22Rv1 (cell line): ENCODE data around the gene KIN.

Experiments
- H3K27ac ChIP-seq: fragments of 450-650 bp; 2 replicates; pipeline ENCODE4 v1.5.1; 2017
- ZFX ChIP-seq: fragments of 450-650 bp; IDR thresholded peaks from 2 replicates; pipeline ENCODE4 v1.6.1; 2017; ENCODE audit warnings: antibody characterized with exemption, borderline replicate concordance
- TF ChIP-seq, protein P1 (sequence below): fragments of 450-650 bp; IDR thresholded peaks from 2 replicates; pipeline ENCODE4 v1.5.1; 2017; ENCODE audit warnings: mild to moderate bottlenecking

KIN gene

DNA sequence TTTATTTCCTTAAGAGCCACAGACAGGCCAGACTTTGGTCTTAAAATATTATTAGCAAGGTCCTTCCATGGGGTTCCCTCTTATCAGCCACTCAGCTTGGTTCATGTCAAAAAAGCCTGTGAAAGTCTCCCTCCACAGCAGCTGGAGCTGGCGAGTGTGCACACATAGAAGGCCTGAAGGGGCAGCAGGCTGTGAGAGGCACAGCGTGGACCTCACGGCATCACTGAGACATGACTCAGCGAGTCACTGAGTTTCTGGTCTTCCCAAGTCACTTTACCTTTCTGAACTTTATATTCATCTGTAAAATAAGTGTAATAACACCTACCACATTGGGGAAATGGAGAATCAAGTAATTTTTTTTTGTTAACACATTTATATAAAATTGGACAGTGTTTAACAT lies 39.2 kb upstream of the KIN start:
- TF ChIP-seq, protein P1, sequence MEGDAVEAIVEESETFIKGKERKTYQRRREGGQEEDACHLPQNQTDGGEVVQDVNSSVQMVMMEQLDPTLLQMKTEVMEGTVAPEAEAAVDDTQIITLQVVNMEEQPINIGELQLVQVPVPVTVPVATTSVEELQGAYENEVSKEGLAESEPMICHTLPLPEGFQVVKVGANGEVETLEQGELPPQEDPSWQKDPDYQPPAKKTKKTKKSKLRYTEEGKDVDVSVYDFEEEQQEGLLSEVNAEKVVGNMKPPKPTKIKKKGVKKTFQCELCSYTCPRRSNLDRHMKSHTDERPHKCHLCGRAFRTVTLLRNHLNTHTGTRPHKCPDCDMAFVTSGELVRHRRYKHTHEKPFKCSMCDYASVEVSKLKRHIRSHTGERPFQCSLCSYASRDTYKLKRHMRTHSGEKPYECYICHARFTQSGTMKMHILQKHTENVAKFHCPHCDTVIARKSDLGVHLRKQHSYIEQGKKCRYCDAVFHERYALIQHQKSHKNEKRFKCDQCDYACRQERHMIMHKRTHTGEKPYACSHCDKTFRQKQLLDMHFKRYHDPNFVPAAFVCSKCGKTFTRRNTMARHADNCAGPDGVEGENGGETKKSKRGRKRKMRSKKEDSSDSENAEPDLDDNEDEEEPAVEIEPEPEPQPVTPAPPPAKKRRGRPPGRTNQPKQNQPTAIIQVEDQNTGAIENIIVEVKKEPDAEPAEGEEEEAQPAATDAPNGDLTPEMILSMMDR: no peak
- no peak overlapping the region for H3K27ac ChIP-seq

DNA sequence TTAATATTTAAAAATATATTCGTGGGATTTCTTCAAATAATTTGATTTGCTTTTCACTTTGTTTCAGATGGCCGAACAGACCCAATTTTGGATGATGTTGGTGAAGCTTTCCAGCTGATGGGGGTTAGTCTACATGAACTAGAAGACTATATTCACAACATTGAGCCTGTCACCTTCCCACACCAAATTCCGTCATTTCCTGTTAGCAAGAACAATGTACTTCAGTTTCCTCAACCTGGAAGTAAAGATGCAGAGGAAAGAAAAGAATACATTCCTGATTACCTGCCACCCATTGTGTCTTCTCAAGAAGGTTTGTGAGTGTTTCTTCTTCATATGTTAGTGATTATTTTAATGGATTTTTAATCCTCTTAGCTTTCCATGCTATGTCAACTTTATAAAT lies 36.5 kb upstream of the KIN start:
- TF ChIP-seq, protein P1: no peak
- TF ChIP-seq ZFX: no peak
- no peak overlapping the region for H3K27ac ChIP-seq

DNA sequence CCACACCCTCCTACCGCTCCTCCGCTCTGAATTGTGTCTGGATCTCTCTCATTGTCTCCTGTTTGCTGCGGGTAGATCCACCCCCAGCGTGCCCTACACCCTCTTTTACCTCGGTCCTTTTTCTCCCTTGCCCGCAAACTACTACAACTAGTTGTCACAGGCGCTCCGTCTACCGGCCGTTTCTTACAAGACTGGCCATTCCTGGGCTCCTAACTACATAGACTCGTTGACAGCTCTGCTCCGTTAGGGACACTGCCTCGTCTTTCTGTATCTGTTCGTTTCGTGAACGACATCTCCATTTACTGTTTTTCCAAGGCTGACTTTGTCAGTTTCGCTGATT lies 31.3 kb upstream of the KIN start:
- peak overlapping the region; percentile 48; the same call in 1 of the 2 replicates for H3K27ac ChIP-seq
- TF ChIP-seq, protein P1: peak; percentile 64
- TF ChIP-seq ZFX: no peak

DNA sequence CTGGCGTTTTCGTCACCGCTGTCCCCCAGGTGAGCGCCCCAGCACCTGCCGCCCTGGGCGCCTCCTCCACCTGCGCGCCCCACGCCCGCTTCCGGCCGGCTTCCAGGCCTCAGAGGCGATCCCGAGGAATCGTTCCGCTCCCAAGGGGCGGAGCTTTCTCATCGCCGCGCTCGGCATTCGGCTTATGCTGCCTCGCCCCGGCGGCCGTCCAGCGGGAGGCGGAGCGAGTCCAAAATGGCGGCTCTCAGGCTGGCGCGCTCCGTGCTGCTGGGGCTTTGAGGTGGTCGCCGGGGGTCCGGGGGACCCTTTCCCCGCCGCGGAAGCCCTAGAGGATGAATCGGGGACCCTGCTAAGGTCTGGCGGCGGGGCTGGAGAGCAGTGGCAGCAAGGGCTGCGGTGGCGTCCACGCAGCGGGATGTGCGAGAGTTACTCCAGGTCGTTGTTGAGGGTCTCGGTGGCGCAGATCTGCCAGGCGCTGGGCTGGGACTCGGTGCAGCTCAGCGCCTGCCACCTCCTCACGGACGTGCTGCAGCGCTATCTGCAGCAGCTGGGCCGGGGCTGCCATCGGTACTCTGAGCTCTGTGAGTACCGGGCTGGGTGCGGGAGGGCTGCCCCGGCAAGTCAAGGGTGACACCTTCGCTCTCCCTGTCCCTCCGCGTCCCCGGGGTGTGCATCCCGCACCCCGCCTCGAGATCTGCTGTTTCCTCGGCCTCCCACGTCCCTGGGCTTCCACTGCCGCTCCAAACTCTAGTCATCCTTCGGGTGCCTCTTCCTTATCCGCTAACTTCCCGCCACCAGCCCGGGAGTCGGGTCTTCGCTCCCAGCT lies 30.7 kb upstream of the KIN start, which contains the start of gene TAF3:
Gene TAF3, plus strand, starts transcription at position 211 of the 826 bp plus-strand sequence. Its CDS starts 205 bp downstream, at position 416.
- peak within 1 kb of the TSS; percentile 48 for H3K27ac ChIP-seq
- TF ChIP-seq ZFX: no peak
- TF ChIP-seq, protein P1: no peak

DNA sequence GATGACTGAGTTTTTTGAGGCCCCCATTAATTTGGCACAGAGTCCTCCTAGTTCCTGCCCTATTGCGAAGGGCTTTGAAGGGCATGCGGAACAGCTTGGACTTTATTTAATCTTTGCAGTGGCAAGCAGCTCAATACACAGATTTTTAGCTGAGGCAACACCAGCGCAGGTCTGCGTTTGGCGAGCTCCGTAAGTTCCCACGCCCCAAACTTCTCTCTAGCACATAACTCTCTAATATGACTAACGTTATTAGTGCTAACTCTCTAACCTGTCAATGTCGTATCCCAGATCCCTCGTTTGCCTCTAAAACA lies 30.1 kb upstream of the KIN start:
- no peak for TF ChIP-seq ZFX
- TF ChIP-seq, protein P1: no peak
- H3K27ac ChIP-seq: peak overlapping the region; percentile 48

DNA sequence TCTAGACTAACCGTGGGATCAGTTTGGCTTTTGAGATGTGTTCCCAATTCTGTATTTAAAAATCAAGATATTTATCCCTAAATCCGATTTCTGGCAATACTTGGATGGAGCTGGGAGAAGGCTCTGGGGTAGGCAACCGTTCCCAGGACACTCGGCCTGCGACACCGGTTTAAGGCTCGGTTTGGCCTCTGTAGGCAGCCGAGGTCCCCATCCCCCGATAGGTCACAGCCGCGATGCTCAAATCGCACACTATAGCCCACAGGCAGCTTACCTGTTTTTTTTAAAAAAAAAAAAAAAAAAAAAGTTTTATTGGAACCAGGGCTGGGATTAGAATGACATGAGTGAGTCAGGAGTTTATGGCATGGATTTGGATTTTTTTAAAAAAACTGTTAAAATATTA lies 29.8 kb upstream of the KIN start:
- peak overlapping the region; percentile 48; the same call in 1 of the 2 replicates for H3K27ac ChIP-seq
- TF ChIP-seq ZFX: no peak
- TF ChIP-seq, protein P1: no peak

DNA sequence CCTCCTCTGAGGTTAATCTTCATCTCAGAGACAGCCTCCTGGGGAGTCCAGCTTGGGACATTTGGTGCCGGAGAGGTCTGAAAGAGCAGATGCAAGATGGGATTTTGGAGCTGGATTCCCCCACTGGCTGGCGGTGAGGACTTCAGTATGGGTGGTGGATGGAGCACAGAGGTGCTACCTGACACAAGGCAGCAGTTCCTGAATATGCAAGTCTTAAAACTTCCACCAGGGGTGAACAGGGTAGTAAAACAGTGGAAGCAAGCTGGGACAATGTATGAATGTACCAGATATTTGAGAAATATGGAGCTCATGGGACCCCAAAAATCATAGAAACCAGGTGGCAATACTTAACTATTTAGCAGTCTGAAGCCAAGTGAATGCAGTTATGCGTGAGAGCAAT lies 25.7 kb upstream of the KIN start:
- TF ChIP-seq, protein P1: no peak
- no peak for TF ChIP-seq ZFX
- no peak overlapping the region for H3K27ac ChIP-seq

DNA sequence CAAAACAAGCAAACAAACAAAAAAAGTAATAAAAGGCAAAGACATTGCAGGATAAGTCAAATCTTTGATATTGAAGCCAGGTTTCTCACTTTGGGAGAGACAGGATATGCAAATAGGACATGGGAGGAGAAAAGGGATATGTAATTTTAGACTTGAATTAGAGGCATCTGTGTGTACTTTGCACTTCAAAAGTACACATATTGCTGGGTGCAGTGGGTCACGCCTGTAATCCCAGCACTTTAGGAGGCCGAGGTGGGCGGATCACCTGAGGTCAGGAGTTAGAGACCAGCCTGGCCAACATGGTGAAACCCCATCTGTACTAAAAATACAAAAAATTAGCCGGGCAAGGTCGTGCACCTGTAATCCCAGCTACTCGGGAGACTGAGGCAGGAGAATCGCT lies 23.9 kb upstream of the KIN start:
- peak overlapping the region; percentile 32; the same call in 1 of the 2 replicates for H3K27ac ChIP-seq
